Measurements from ENCODE around the gene ANKFN1. TPM values are rescaled to one million over a fixed set of nuclear protein-coding genes. Genes with fewer than 3 reads are reported as not detected.
A peak's percentile ranks its signal among the peaks of the same experiment; 100 is the strongest.

ANKFN1 gene
- total RNA-seq, 1 experiment from 2014 or later: not detected

GRCh38 chr17:56325313-56326000, 172.2 kb downstream of the ANKFN1 start:
- H4K5ac ChIP-seq (ENCODE audit: insufficient read length, low read depth, low read length): no peak overlapping the region
- H3K79me1 ChIP-seq (ENCODE audit: insufficient read depth, low read depth, low read length, poor library complexity, severe bottlenecking): no peaks in the 10 kb centered on the region
- H3K18ac ChIP-seq (ENCODE audit: insufficient read length, low read depth, low read length): no peak overlapping the region
- H3K27me3 Mint-ChIP-seq (ENCODE audit: low read depth): peaks cover 2% of the 10 kb centered on the region
- no peaks in the 10 kb centered on the region for H3K9me3 Mint-ChIP-seq
- no peak overlapping the region for H4K91ac ChIP-seq (ENCODE audit: insufficient read length, low read depth, low read length)
- H3K79me2 ChIP-seq (ENCODE audit: insufficient read depth, low read length): no peaks in the 10 kb centered on the region
- no peak overlapping the region for H3K4ac ChIP-seq (ENCODE audit: low read depth, low read length)
- no peak overlapping the region for H2BK15ac ChIP-seq (ENCODE audit: low read depth, low read length)
- no peaks in the 10 kb centered on the region for H3K36me3 Mint-ChIP-seq (ENCODE audit: insufficient read depth in 1 of 3, low read depth in 3 of 3)
- no peak overlapping the region for H2BK20ac ChIP-seq (ENCODE audit: low read depth, low read length, poor library complexity, severe bottlenecking)
- H3K4me2 ChIP-seq (ENCODE audit: insufficient read depth, insufficient read length, low read length): no peak overlapping the region
- H3K9me3 ChIP-seq (ENCODE audit: control insufficient read depth, low read depth, low read length): no peaks in the 10 kb centered on the region
- H3K23ac ChIP-seq (ENCODE audit: insufficient read length, low read depth, low read length): no peak overlapping the region
- no peaks in the 10 kb centered on the region for H3K23me2 ChIP-seq (ENCODE audit: insufficient read length, low read depth, low read length, poor library complexity, severe bottlenecking)
- H3K27ac ChIP-seq (ENCODE audit: insufficient read length, low read depth, low read length): no peak overlapping the region
- no peak overlapping the region for H3K56ac ChIP-seq (ENCODE audit: insufficient read length, low read depth, low read length)
- H3T11ph ChIP-seq (ENCODE audit: low read length): no peak overlapping the region
- no peak overlapping the region for H3K27ac Mint-ChIP-seq
- H2AFZ ChIP-seq (ENCODE audit: low read length): no peak overlapping the region
- no peak overlapping the region for H3K4me3 Mint-ChIP-seq
- H2AK5ac ChIP-seq (ENCODE audit: insufficient read length, low read length): no peak overlapping the region
- no peak overlapping the region for H2BK12ac ChIP-seq (ENCODE audit: insufficient read length, low read depth, low read length)
- H3K27me3 ChIP-seq (ENCODE audit: insufficient read depth, low read length): no peaks in the 10 kb centered on the region
- H3K4me1 ChIP-seq (ENCODE audit: insufficient read depth, low read length): 0 out of 2 replicates have a peak, but pooled peaks cover 2% of the 10 kb centered on the region
- no peak overlapping the region for H4K8ac ChIP-seq (replicated peaks; ENCODE audit: insufficient read length, low read depth, low read length)
- H3K9ac ChIP-seq (ENCODE audit: extremely low read depth, insufficient read length, low read length): no peak overlapping the region
- no peak overlapping the region; the same call in 1 of the 2 replicates for H3K14ac ChIP-seq (ENCODE audit: insufficient read depth, low read length)
- no peak overlapping the region for H2BK5ac ChIP-seq (ENCODE audit: insufficient read length, low read length)
- peak; percentile 31 for DNase-seq
- TF ChIP-seq CTCF (conservative IDR thresholded peaks at IDR 0.05): no peak
- peaks cover 22 to 25% of the 10 kb centered on the region in 2 experiments for H3K4me1 Mint-ChIP-seq
- no CpG with 5 or more reads among the region's 13 CpGs for WGBS (ENCODE audit: extremely low coverage, insufficient read length, low lambda C conversion rate)
- no peaks in the 10 kb centered on the region for H4K20me1 ChIP-seq (ENCODE audit: control insufficient read depth, insufficient read depth, insufficient read length)
- no peak overlapping the region for H2BK120ac ChIP-seq (ENCODE audit: low read depth, low read length, poor library complexity, severe bottlenecking)
